ENCODE data around the gene LRFN3. TPM values are rescaled to one million over a fixed set of nuclear protein-coding genes. Genes with fewer than 3 reads are reported as not detected.

Gene LRFN3
- total and polyA plus RNA-seq, 2 of the 13 experiments (the other 11 are each of a cell fraction or from before 2014, with no cell fraction given): 0.74 to 1.6 TPM

DNA sequence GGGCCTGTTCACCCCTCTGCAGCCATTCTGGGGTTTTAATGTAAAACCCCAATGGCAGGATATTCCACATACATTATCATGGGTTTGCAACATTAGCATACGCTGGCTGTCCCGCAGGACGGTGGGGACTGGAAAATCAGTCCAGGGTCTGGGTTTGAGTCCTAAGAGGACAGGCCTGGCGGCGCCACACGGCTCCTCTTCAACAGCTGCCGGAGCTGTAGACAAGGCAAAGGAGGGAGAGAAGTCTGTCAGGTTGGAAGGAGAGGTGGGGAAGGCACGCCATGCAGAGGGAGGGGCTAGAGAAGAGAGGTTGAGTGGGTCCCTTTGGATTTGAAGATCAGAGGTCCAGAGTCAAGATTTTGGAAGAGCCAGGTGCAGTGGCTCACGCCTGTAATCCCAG, 47.8 kb upstream of the LRFN3 start:
- ATAC-seq: no peak
- intact Hi-C loops (cut with micrococcal nuclease; ENCODE audit: unreplicated experiment) (no loop called here), in situ Hi-C loops (cut with HindIII; ENCODE audit: extremely low pct_ligation_motif_present, low pct_unique_long_range_greater_than_20kb) (loop anchor here (10.0 kb wide), 1 partner anchor 46 kb away; the partner anchor contains the start of gene LRFN3)
- ChIA-PET POLR2A (no interaction called here), CTCF (ENCODE audit: low intra/inter-chr PET ratio, low total read pairs) (no interaction called here)
- BruUV-seq (replicated peaks): no TSS peak
- H4K20me1 ChIP-seq (ENCODE audit: insufficient read depth, low read length): no peaks in the 10 kb centered on the region
- TF ChIP-seq SNRNP70 (IDR thresholded peaks at IDR 0.05; ENCODE audit: low read depth, low read length) (no peak), MYC (CRISPR knock-in tag; IDR thresholded peaks at IDR 0.05; ENCODE audit: borderline replicate concordance) (no peak), ZBTB3 (CRISPR knock-in tag; IDR thresholded peaks at IDR 0.05; ENCODE audit: borderline replicate concordance, low read depth) (no peak), AHR (CRISPR knock-in tag; IDR thresholded peaks at IDR 0.05) (no peak), ZNF598 (CRISPR knock-in tag; IDR thresholded peaks at IDR 0.05; ENCODE audit: borderline replicate concordance) (no peak), NFE2L1 (CRISPR knock-in tag; IDR thresholded peaks at IDR 0.05; ENCODE audit: borderline replicate concordance) (no peak), NR2F2 (IDR thresholded peaks at IDR 0.05; ENCODE audit: borderline replicate concordance, low read depth) (no peak), YEATS2 (CRISPR knock-in tag; IDR thresholded peaks at IDR 0.05; ENCODE audit: borderline replicate concordance) (no peak), DBP (CRISPR knock-in tag; IDR thresholded peaks at IDR 0.05; ENCODE audit: not compliant biosample characterization) (no peak), ZNF318 (CRISPR knock-in tag; IDR thresholded peaks at IDR 0.05) (no peak), RFX5 (IDR thresholded peaks at IDR 0.05; ENCODE audit: low read depth, low read length) (no peak)
- TF ChIP-seq, protein P1, sequence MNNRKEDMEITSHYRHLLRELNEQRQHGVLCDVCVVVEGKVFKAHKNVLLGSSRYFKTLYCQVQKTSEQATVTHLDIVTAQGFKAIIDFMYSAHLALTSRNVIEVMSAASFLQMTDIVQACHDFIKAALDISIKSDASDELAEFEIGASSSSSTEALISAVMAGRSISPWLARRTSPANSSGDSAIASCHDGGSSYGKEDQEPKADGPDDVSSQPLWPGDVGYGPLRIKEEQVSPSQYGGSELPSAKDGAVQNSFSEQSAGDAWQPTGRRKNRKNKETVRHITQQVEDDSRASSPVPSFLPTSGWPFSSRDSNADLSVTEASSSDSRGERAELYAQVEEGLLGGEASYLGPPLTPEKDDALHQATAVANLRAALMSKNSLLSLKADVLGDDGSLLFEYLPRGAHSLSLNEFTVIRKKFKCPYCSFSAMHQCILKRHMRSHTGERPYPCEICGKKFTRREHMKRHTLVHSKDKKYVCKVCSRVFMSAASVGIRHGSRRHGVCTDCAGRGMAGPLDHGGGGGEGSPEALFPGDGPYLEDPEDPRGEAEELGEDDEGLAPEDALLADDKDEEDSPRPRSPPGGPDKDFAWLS (CRISPR knock-in tag; IDR thresholded peaks at IDR 0.05; ENCODE audit: borderline replicate concordance): no peak
- no peak for FAIRE-seq
- DNase-seq (ENCODE audit: low spot score): no peak
- H3K4me2 ChIP-seq (ENCODE audit: low read depth, low read length): no peak overlapping the region
- H3K27me3 ChIP-seq (ENCODE audit: control insufficient read depth in 1 of 2, insufficient read depth in 2 of 2, low read length in 2 of 2): no peaks in the 10 kb centered on the region
- 98% methylated on average over 9 of the region's 9 CpGs for WGBS (ENCODE audit: low lambda C conversion rate)
- H3K79me2 ChIP-seq (ENCODE audit: insufficient read depth, low read length): no peaks in the 10 kb centered on the region
- no peak overlapping the region for H3K27ac ChIP-seq (ENCODE audit: extremely low read length, insufficient read depth, low read length)
- no peak overlapping the region for H3K4me3 ChIP-seq (replicated peaks in 1 of 3; ENCODE audit: insufficient read depth in 1 of 3, low read depth in 2 of 3, low read length in 3 of 3)
- H3K4me1 ChIP-seq (ENCODE audit: insufficient read depth, low read length): no peaks in the 10 kb centered on the region
- peaks cover 4 to 14% of the 10 kb centered on the region in 2 experiments; a peak in 3 of 5 replicates for H3K36me3 ChIP-seq (replicated peaks in 1 of 2; ENCODE audit: control insufficient read depth in 1 of 2, insufficient read depth in 2 of 2, low read length in 2 of 2)
- H3K9me3 ChIP-seq (ENCODE audit: low read length): no peaks in the 10 kb centered on the region
- H2AFZ ChIP-seq (ENCODE audit: low read length): no peak overlapping the region
- no peak overlapping the region for H3K9ac ChIP-seq (ENCODE audit: insufficient read depth, low read depth, low read length)

Data from HepG2 (cell line).